Natural killer cell (primary cell): ENCODE data around the gene STEAP4. TPM values are rescaled to one million over a fixed set of nuclear protein-coding genes. Genes with fewer than 3 reads are reported as not detected.

Source experiments
- ATAC-seq, 3 donors: fragments of 150-1000 bp in 2 of 3; fragments of 200-7000 bp in 1 of 3; cut with Tn5 transposase; 1 replicate in 1 of 3; 2 replicates in 2 of 3; pipeline ENCODE4 v1.10.0; 2021; ENCODE audit warnings: mild to moderate bottlenecking in 2 of 3, moderate library complexity in 2 of 3
- DNase-seq, 2 donors: peaks; one replicate each; pipeline versions ENCODE4 v3.0.0 to v3.0.0-alpha.2; 2013 to 2021; ENCODE audit warnings: mixed read lengths in 1 of 2
- H3K27ac ChIP-seq: one replicate; pipeline ENCODE4 v1.5.1; 2013; ENCODE audit warnings: mild to moderate bottlenecking, low read length
- H3K27me3 ChIP-seq: one replicate; pipeline ENCODE4 v1.6.1; 2013; ENCODE audit warnings: low read length; ENCODE audit not compliant: control insufficient read depth, insufficient read depth
- H3K36me3 ChIP-seq: one replicate; pipeline ENCODE4 v1.6.1; 2013; ENCODE audit warnings: low read length; ENCODE audit not compliant: control insufficient read depth, insufficient read depth
- H3K4me1 ChIP-seq: one replicate; pipeline ENCODE4 v1.6.1; 2013; ENCODE audit warnings: low read length; ENCODE audit not compliant: control insufficient read depth, insufficient read depth
- H3K4me3 ChIP-seq: one replicate; pipeline ENCODE4 v1.5.1; 2013; ENCODE audit warnings: low read length
- H3K9me3 ChIP-seq: one replicate; pipeline ENCODE4 v1.6.1; 2013; ENCODE audit warnings: low read length; ENCODE audit not compliant: control insufficient read depth, insufficient read depth
- H3K27ac Mint-ChIP-seq, 2 donors: one replicate each; pipeline ENCODE4 v1.8.0; 2022; ENCODE audit warnings: mild to moderate bottlenecking in 2 of 2, mixed read lengths in 2 of 2, moderate library complexity in 1 of 2
- H3K27me3 Mint-ChIP-seq, 2 donors: one replicate each; pipeline ENCODE4 v1.8.0; 2022; ENCODE audit warnings: low read depth in 2 of 2, mixed read lengths in 2 of 2
- H3K36me3 Mint-ChIP-seq: one replicate; pipeline ENCODE4 v1.8.0; 2022; ENCODE audit warnings: mixed read lengths
- H3K4me1 Mint-ChIP-seq, 2 donors: one replicate each; pipeline ENCODE4 v1.8.0; 2022; ENCODE audit warnings: mixed read lengths in 2 of 2
- H3K4me3 Mint-ChIP-seq: one replicate; pipeline ENCODE4 v1.8.0; 2022; ENCODE audit warnings: mild to moderate bottlenecking, moderate library complexity, mixed read lengths
- H3K9me3 Mint-ChIP-seq, 2 donors: one replicate each; pipeline ENCODE4 v1.8.0; 2022; ENCODE audit warnings: mixed read lengths in 2 of 2
- CTCF ChIP-seq: fragments of 200-600 bp; IDR thresholded peaks from one replicate; pipeline ENCODE4 v1.8.0; 2022; ENCODE audit warnings: antibody characterized with exemption
- WGBS: methylation state at CpG from one replicate; pipeline ENCODE4 v1.1.7; 2013; ENCODE audit warnings: missing lambda C conversion rate; ENCODE audit not compliant: insufficient coverage; 5-methylcytosine and 5-hydroxymethylcytosine counted together
- intact Hi-C: fragments of 100-400 bp; cut with micrococcal nuclease; formaldehyde crosslinking; loops from one replicate; pipeline ENCODE4 v1.14.2; 2022
- total RNA-seq, 4 donors: library from RNA; stranded (reverse); fragments of 120-200 nt in 1 of 4; gene quantifications; one replicate each; pipeline versions ENCODE4 v1.2.3 to v1.2.4, GENCODE V29; 2013 to 2022

Gene STEAP4
- total RNA-seq, 3 donors from 2014 or later (not counting 1 experiment from before 2014, with no cell fraction given) = 0.18 to 3.0 TPM; not detected in 1

- H3K36me3 ChIP-seq = no peaks in the 10 kb centered on the region
- intact Hi-C loops = no loop called here
- Mint-ChIP-seq H3K4me3 (no peak overlapping the region), H3K9me3 (peaks cover 0 to 5% of the 10 kb centered on the region in 2 donors), H3K36me3 (no peaks in the 10 kb centered on the region), H3K27me3 (peaks cover 3 to 9% of the 10 kb centered on the region in 2 donors), H3K27ac (no peak overlapping the region), H3K4me1 (no peaks in the 10 kb centered on the region)
- H3K4me1 ChIP-seq = no peaks in the 10 kb centered on the region
- no peak for DNase-seq
- H3K27ac ChIP-seq = no peak overlapping the region
- no CpG with 5 or more reads among the region's 1 CpG for WGBS
- no peak overlapping the region for H3K4me3 ChIP-seq
- no peaks in the 10 kb centered on the region for H3K9me3 ChIP-seq
- TF ChIP-seq CTCF = no peak
- H3K27me3 ChIP-seq = no peaks in the 10 kb centered on the region
- ATAC-seq = no peak
Observed at GRCh38 chr7:88317422-88317821, 10.7 kb upstream of the STEAP4 start.

GRCh38 chr7:88316456-88316855 lies 9.8 kb upstream of the STEAP4 start:
- Histone ChIP-seq H3K4me1 (no peaks in the 10 kb centered on the region), H3K36me3 (no peaks in the 10 kb centered on the region), H3K27ac (no peak overlapping the region), H3K9me3 (no peaks in the 10 kb centered on the region), H3K4me3 (no peak overlapping the region), H3K27me3 (no peaks in the 10 kb centered on the region)
- no peak overlapping the region for H3K4me3 Mint-ChIP-seq
- ATAC-seq (no peak), DNase-seq (no peak)
- no peak overlapping the region for H3K27ac Mint-ChIP-seq
- H3K27me3 Mint-ChIP-seq = peaks cover 3 to 9% of the 10 kb centered on the region in 2 donors
- WGBS = 96% methylated on average over 1 of the region's 1 CpG
- peaks cover 0 to 5% of the 10 kb centered on the region in 2 donors for H3K9me3 Mint-ChIP-seq
- no peaks in the 10 kb centered on the region for H3K36me3 Mint-ChIP-seq
- no peaks in the 10 kb centered on the region for H3K4me1 Mint-ChIP-seq
- no peak for TF ChIP-seq CTCF
- intact Hi-C loops = no loop called here

- Mint-ChIP-seq H3K27ac (no peak overlapping the region), H3K4me3 (no peak overlapping the region), H3K9me3 (peaks cover 0 to 5% of the 10 kb centered on the region in 2 donors), H3K4me1 (no peaks in the 10 kb centered on the region), H3K36me3 (no peaks in the 10 kb centered on the region), H3K27me3 (peaks cover 3 to 9% of the 10 kb centered on the region in 2 donors)
- Histone ChIP-seq H3K27ac (no peak overlapping the region), H3K36me3 (no peaks in the 10 kb centered on the region), H3K4me3 (no peak overlapping the region), H3K4me1 (no peaks in the 10 kb centered on the region), H3K27me3 (no peaks in the 10 kb centered on the region), H3K9me3 (no peaks in the 10 kb centered on the region)
- ATAC-seq (no peak), DNase-seq (no peak)
- 41% methylated on average over 2 of the region's 2 CpGs for WGBS
- intact Hi-C loops = no loop called here
- no peak for TF ChIP-seq CTCF
Observed at GRCh38 chr7:88315522-88315921, 8.8 kb upstream of the STEAP4 start.

- H3K27me3 ChIP-seq = no peaks in the 10 kb centered on the region
- H3K4me1 ChIP-seq = no peaks in the 10 kb centered on the region
- H3K27ac ChIP-seq = no peak overlapping the region
- ATAC-seq = peak in 1 of 3 donors; percentile 67
- peaks cover 3 to 9% of the 10 kb centered on the region in 2 donors for H3K27me3 Mint-ChIP-seq
- H3K27ac Mint-ChIP-seq = no peak overlapping the region
- H3K4me1 Mint-ChIP-seq = no peaks in the 10 kb centered on the region
- intact Hi-C loops = no loop called here
- peaks cover 0 to 5% of the 10 kb centered on the region in 2 donors for H3K9me3 Mint-ChIP-seq
- no peaks in the 10 kb centered on the region for H3K36me3 Mint-ChIP-seq
- no CpG with 5 or more reads among the region's 4 CpGs for WGBS
- H3K4me3 Mint-ChIP-seq = no peak overlapping the region
- no peaks in the 10 kb centered on the region for H3K9me3 ChIP-seq
- DNase-seq = no peak
- TF ChIP-seq CTCF = no peak
- H3K36me3 ChIP-seq = no peaks in the 10 kb centered on the region
- H3K4me3 ChIP-seq = no peak overlapping the region
Observed at GRCh38 chr7:88314061-88314491, 7.4 kb upstream of the STEAP4 start.
